ENCODE results near the gene TMEM37. TPM values are rescaled to one million over a fixed set of nuclear protein-coding genes. Genes with fewer than 3 reads are reported as not detected.

Gene TMEM37
- total RNA-seq, 3 donors from 2014 or later (not counting 1 experiment from before 2014, with no cell fraction given) = not detected

GRCh38 chr2:119477113-119477505 lies 45.5 kb downstream of the TMEM37 start:
- H3K4me3 Mint-ChIP-seq = no peak overlapping the region

GRCh38 chr2:119478188-119478977 lies 46.7 kb downstream of the TMEM37 start:
- H3K9me3 ChIP-seq (ENCODE audit: control insufficient read depth, insufficient read depth, low read length) = no peaks in the 10 kb centered on the region
- H3K4me1 Mint-ChIP-seq = peaks cover 5% of the 10 kb centered on the region in 2 donors

More at GRCh38 chr2:119477113-119477505, 45.5 kb downstream of the TMEM37 start:
- no peak for ATAC-seq
- no peaks in the 10 kb centered on the region for H3K36me3 Mint-ChIP-seq
- Histone ChIP-seq H3K36me3 (ENCODE audit: control insufficient read depth, insufficient read depth, low read length) (no peaks in the 10 kb centered on the region), H3K27ac (ENCODE audit: low read length) (no peak overlapping the region), H3K27me3 (ENCODE audit: control insufficient read depth, insufficient read depth, low read length) (no peaks in the 10 kb centered on the region), H3K4me3 (ENCODE audit: low read length) (no peak overlapping the region), H3K9me3 (ENCODE audit: control insufficient read depth, insufficient read depth, low read length) (no peaks in the 10 kb centered on the region), H3K4me1 (ENCODE audit: control insufficient read depth, insufficient read depth, low read length) (no peaks in the 10 kb centered on the region)
- no peak for DNase-seq
- H3K4me1 Mint-ChIP-seq = peaks cover 5% of the 10 kb centered on the region in 2 donors
- H3K27ac Mint-ChIP-seq = no peak overlapping the region
- 72% methylated on average over 9 of the region's 9 CpGs for WGBS (ENCODE audit: insufficient coverage)
- TF ChIP-seq, protein P1, sequence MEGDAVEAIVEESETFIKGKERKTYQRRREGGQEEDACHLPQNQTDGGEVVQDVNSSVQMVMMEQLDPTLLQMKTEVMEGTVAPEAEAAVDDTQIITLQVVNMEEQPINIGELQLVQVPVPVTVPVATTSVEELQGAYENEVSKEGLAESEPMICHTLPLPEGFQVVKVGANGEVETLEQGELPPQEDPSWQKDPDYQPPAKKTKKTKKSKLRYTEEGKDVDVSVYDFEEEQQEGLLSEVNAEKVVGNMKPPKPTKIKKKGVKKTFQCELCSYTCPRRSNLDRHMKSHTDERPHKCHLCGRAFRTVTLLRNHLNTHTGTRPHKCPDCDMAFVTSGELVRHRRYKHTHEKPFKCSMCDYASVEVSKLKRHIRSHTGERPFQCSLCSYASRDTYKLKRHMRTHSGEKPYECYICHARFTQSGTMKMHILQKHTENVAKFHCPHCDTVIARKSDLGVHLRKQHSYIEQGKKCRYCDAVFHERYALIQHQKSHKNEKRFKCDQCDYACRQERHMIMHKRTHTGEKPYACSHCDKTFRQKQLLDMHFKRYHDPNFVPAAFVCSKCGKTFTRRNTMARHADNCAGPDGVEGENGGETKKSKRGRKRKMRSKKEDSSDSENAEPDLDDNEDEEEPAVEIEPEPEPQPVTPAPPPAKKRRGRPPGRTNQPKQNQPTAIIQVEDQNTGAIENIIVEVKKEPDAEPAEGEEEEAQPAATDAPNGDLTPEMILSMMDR (IDR thresholded peaks at IDR 0.05) = no peak
- peaks cover 0 to 3% of the 10 kb centered on the region in 2 donors for H3K27me3 Mint-ChIP-seq (ENCODE audit: low read depth in 2 of 2)
- H3K9me3 Mint-ChIP-seq = no peaks in the 10 kb centered on the region
- intact Hi-C loops (cut with micrococcal nuclease) = loop anchor here (5.0 kb wide), 1 partner anchor 260 kb away; no protein-coding TSS in a partner anchor

DNA sequence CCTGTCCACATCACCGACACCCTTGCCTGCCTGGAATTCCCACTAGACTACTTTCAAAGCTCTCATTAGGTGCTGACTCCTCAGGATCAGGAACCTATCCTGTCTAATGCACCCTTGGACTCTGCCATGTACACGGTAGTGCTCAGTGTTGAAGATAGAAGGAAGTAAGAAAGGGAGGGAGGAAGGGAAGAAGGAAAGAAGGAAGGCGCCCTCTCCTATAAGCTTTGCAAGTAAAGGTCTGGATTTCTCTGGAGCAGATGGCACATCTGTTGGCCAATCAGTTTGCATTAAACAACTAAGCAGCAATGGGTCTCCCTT lies 47.3 kb downstream of the TMEM37 start:
- Histone ChIP-seq H3K9me3 (ENCODE audit: control insufficient read depth, insufficient read depth, low read length) (no peaks in the 10 kb centered on the region), H3K27ac (ENCODE audit: low read length) (no peak overlapping the region), H3K27me3 (ENCODE audit: control insufficient read depth, insufficient read depth, low read length) (no peaks in the 10 kb centered on the region), H3K4me1 (ENCODE audit: control insufficient read depth, insufficient read depth, low read length) (no peaks in the 10 kb centered on the region), H3K4me3 (ENCODE audit: low read length) (no peak overlapping the region), H3K36me3 (ENCODE audit: control insufficient read depth, insufficient read depth, low read length) (no peaks in the 10 kb centered on the region)
- Mint-ChIP-seq H3K36me3 (no peaks in the 10 kb centered on the region), H3K4me1 (peaks cover 5% of the 10 kb centered on the region in 2 donors), H3K9me3 (no peaks in the 10 kb centered on the region), H3K4me3 (no peak overlapping the region), H3K27ac (no peak overlapping the region), H3K27me3 (ENCODE audit: low read depth in 2 of 2) (peaks cover 0 to 3% of the 10 kb centered on the region in 2 donors)
- TF ChIP-seq, protein P1 (IDR thresholded peaks at IDR 0.05) = no peak
- 82% methylated on average over 3 of the region's 3 CpGs for WGBS (ENCODE audit: insufficient coverage)
- intact Hi-C loops (cut with micrococcal nuclease) = loop anchor here (5.0 kb wide), 1 partner anchor 262 kb away; no protein-coding TSS in a partner anchor
- ATAC-seq = no peak
- no peak for DNase-seq

More at GRCh38 chr2:119478188-119478977, 46.7 kb downstream of the TMEM37 start:
- Histone ChIP-seq H3K27ac (ENCODE audit: low read length) (no peak overlapping the region), H3K4me3 (ENCODE audit: low read length) (no peak overlapping the region), H3K36me3 (ENCODE audit: control insufficient read depth, insufficient read depth, low read length) (no peaks in the 10 kb centered on the region), H3K4me1 (ENCODE audit: control insufficient read depth, insufficient read depth, low read length) (no peaks in the 10 kb centered on the region), H3K27me3 (ENCODE audit: control insufficient read depth, insufficient read depth, low read length) (no peaks in the 10 kb centered on the region)
- ATAC-seq (no peak), DNase-seq (no peak)
- intact Hi-C loops (cut with micrococcal nuclease) = loop anchor here (5.0 kb wide), 1 partner anchor 261 kb away; no protein-coding TSS in a partner anchor
- TF ChIP-seq, protein P1 (IDR thresholded peaks at IDR 0.05) = no peak
- 85% methylated on average over 12 of the region's 12 CpGs for WGBS (ENCODE audit: insufficient coverage)
- Mint-ChIP-seq H3K36me3 (no peaks in the 10 kb centered on the region), H3K9me3 (no peaks in the 10 kb centered on the region), H3K4me3 (no peak overlapping the region), H3K27ac (no peak overlapping the region), H3K27me3 (ENCODE audit: low read depth in 2 of 2) (peaks cover 0 to 3% of the 10 kb centered on the region in 2 donors)

All from natural killer cell (primary cell).